NT2/D1 (cell line): ENCODE measurements around the gene PATJ.

Experiments
- YY1 ChIP-seq: IDR thresholded peaks from 2 replicates; pipeline ENCODE4 v1.6.1; 2011; ENCODE audit not compliant: insufficient read length, insufficient read depth
- ZNF274 ChIP-seq: IDR thresholded peaks from 2 replicates; pipeline ENCODE4 v1.6.1; 2011; ENCODE audit warnings: mild to moderate bottlenecking, low read depth, low read length

DNA sequence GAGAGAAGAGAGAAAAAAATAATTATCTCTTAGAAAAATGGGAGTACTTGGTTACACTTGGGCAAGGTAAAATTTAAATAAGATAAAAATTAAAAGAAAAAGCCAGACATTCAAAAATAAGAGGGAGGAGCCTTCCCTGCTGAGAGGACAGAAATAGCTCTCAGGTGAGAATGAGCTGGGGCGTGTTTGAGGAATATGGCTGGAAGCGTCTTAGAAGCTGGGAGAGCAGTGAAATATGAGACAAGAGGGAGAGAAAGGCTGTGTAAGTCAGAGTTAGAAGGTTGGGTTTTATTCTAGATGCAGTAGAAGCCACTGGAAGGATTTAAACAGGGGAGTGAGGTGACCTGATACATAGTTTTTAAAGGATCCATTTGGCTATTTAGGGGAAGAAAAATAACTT lies 298.2 kb downstream of the PATJ start:
- TF ChIP-seq YY1 (no peak), ZNF274 (no peak)
